ENCODE measurements around the gene PRKAG2.

DNA sequence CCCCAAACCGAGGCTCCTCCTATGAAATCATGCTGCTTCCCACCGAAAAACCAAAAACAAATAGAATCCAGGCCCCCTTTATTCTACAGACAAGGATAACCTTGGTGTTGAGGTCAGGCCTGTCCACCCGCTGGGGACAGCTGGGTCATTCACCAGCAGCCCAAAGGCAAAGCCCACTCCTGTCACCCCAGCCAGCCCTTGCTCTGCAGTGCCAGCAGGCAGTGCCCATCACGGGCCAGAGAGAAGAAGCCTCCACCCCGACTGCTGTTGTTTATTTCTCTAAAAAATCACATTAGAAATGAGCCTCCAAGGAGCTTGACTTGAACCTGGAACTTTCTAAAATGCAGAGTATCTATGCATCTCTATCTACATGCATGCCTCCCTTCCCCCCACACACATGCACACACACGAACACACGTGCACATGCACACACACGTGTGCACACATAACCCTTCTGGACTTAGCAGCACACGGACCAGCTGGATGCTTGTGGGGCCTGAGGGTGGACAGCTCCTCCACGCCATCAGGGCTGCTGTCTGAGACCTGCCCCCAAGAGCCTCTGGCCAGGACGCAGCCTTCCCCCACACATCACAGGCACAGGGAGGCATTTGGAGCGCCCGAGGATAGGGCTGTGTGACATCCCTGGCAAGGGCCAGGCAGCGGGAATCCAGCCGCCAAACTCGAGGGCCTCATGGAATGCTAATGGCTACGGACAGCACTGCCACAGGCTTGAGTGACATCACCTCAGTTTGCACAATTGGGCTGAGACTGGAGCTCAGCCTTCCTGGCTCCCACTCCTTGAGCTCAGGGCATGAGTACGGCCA is 22.8 kb downstream of the PRKAG2 start:
- no peak for TF ChIP-seq POLR2A (IDR thresholded peaks at IDR 0.05; ENCODE audit: low read length)
- TF ChIP-seq GATA1 (IDR thresholded peaks at IDR 0.05; ENCODE audit: low read depth, low read length): no peak
